Mammary epithelial cell (primary cell): ENCODE results near the gene CIRBP.

Source experiments
- CTCF ChIP-seq, 2 donors: IDR thresholded peaks in 1 of 2; conservative IDR thresholded peaks in 1 of 2; 2 replicates each; pipeline ENCODE4 v1.5.1; 2011 to 2012; ENCODE audit warnings: inconsistent platforms in 2 of 2, low read length in 2 of 2, mild to moderate bottlenecking in 2 of 2, control low read depth in 1 of 2, low read depth in 1 of 2; ENCODE audit not compliant: insufficient read depth in 1 of 2; ENCODE audit errors: extremely low read depth in 1 of 2
- EZH2 ChIP-seq: IDR thresholded peaks from 2 replicates; pipeline ENCODE4 v1.6.1; 2012; ENCODE audit warnings: low read length, inconsistent platforms, borderline replicate concordance

- TF ChIP-seq EZH2 = no peak
- no peak for TF ChIP-seq CTCF (conservative IDR thresholded peaks at IDR 0.05 in 1 of 2, IDR thresholded peaks at IDR 0.05 in 1 of 2; ENCODE audit: extremely low read depth in 1 of 2, insufficient read depth in 1 of 2, low read depth in 1 of 2, low read length in 2 of 2)
These were observed 33.2 kb upstream of the CIRBP start for GRCh38 chr19:1235625-1236538.
